ENCODE data around the gene GLIS1. TPM values are rescaled to one million over a fixed set of nuclear protein-coding genes. Genes with fewer than 3 reads are reported as not detected.

Gene GLIS1
- total and polyA plus RNA-seq, 10 of the 15 experiments (the other 5 are each of a cell fraction or from before 2014, with no cell fraction given), result not detected

- in situ Hi-C loops (cut with MboI) (no loop called here), intact Hi-C loops (cut with micrococcal nuclease; ENCODE audit: unreplicated experiment) (no loop called here)
- Histone ChIP-seq H3K4me2 (ENCODE audit: control insufficient read depth, insufficient read depth) (no peak overlapping the region), H3K9me3 (replicated peaks; ENCODE audit: control insufficient read depth, insufficient read depth, low read length) (no peaks in the 10 kb centered on the region), H4K20me1 (ENCODE audit: control insufficient read depth, insufficient read depth) (no peaks in the 10 kb centered on the region), H3K27ac (ENCODE audit: control insufficient read depth, insufficient read depth) (no peak overlapping the region), H3K4me3 (no peak overlapping the region), H3K36me3 (ENCODE audit: control insufficient read depth in 2 of 2, insufficient read depth in 2 of 2, low read length in 1 of 2) (no peaks in the 10 kb centered on the region), H3K79me2 (ENCODE audit: control insufficient read depth, insufficient read depth, low read length) (no peaks in the 10 kb centered on the region), H2AFZ (ENCODE audit: control insufficient read depth, low read depth, low read length) (no peak overlapping the region), H3K4me1 (ENCODE audit: control insufficient read depth, insufficient read depth, low read length) (no peaks in the 10 kb centered on the region), H3K9ac (ENCODE audit: control insufficient read depth, insufficient read depth, low read length) (no peak overlapping the region), H3K27me3 (replicated peaks in 1 of 2; ENCODE audit: control insufficient read depth in 2 of 2, insufficient read depth in 2 of 2, low read length in 1 of 2) (peaks cover 0 to 1% of the 10 kb centered on the region in 2 experiments; a peak in 2 of 4 replicates)
- CTCF ChIA-PET, result interaction anchor here (0.6 kb wide), 1 partner anchor 58 kb away, joined by 3 read pairs; no protein-coding TSS in a partner anchor
- FAIRE-seq (no peak), DNase-seq (ENCODE audit: low read depth, low spot score) (no peak), ATAC-seq (no peak)
- RAD21 ChIA-PET (ENCODE audit: unreplicated experiment), result no interaction called here
- SMC1A ChIA-PET (ENCODE audit: uncharacterized antibody, unreplicated experiment), result no interaction called here
- 17% methylated on average over 2 of the region's 2 CpGs for WGBS (ENCODE audit: insufficient coverage, insufficient replicate concordance, low lambda C conversion rate, missing lambda C conversion rate)
- POLR2A ChIA-PET, result no interaction called here
- BruUV-seq (replicated peaks), result no TSS peak
- TF ChIP-seq PAX8 (IDR thresholded peaks at IDR 0.05), result no peak
- TF ChIP-seq HCFC1 (IDR thresholded peaks at IDR 0.05; ENCODE audit: low read length), result no peak
- no peak for TF ChIP-seq NR2C2 (IDR thresholded peaks at IDR 0.05; ENCODE audit: borderline replicate concordance, control insufficient read depth, insufficient read length, low read depth)
- TF ChIP-seq IRF3 (IDR thresholded peaks at IDR 0.05), result no peak
Measured at GRCh38 chr1:53541263-53541625, 197.7 kb downstream of the GLIS1 start.

- Histone ChIP-seq H3K9me3 (replicated peaks; ENCODE audit: control insufficient read depth, insufficient read depth, low read length) (no peaks in the 10 kb centered on the region), H3K27me3 (replicated peaks in 1 of 2; ENCODE audit: control insufficient read depth in 2 of 2, insufficient read depth in 2 of 2, low read length in 1 of 2) (no peaks in the 10 kb centered on the region; a peak in 2 of 4 replicates), H3K27ac (ENCODE audit: control insufficient read depth, insufficient read depth) (no peak overlapping the region), H3K4me3 (no peak overlapping the region), H3K4me1 (ENCODE audit: control insufficient read depth, insufficient read depth, low read length) (no peaks in the 10 kb centered on the region), H3K4me2 (ENCODE audit: control insufficient read depth, insufficient read depth) (no peak overlapping the region), H3K36me3 (ENCODE audit: control insufficient read depth in 2 of 2, insufficient read depth in 2 of 2, low read length in 1 of 2) (no peaks in the 10 kb centered on the region), H2AFZ (ENCODE audit: control insufficient read depth, low read depth, low read length) (no peak overlapping the region), H3K79me2 (ENCODE audit: control insufficient read depth, insufficient read depth, low read length) (no peaks in the 10 kb centered on the region), H3K9ac (ENCODE audit: control insufficient read depth, insufficient read depth, low read length) (no peak overlapping the region), H4K20me1 (ENCODE audit: control insufficient read depth, insufficient read depth) (no peaks in the 10 kb centered on the region)
- intact Hi-C loops (cut with micrococcal nuclease; ENCODE audit: unreplicated experiment) (no loop called here), in situ Hi-C loops (cut with MboI) (no loop called here)
- ChIA-PET SMC1A (ENCODE audit: uncharacterized antibody, unreplicated experiment) (no interaction called here), RAD21 (ENCODE audit: unreplicated experiment) (no interaction called here), CTCF (no interaction called here), POLR2A (no interaction called here)
- ATAC-seq (no peak), FAIRE-seq (no peak), DNase-seq (ENCODE audit: low read depth, low spot score) (no peak)
- BruUV-seq (replicated peaks), result no TSS peak
- 31% methylated on average over 14 of the region's 14 CpGs for whole genome bisulfite sequencing (ENCODE audit: insufficient coverage, insufficient replicate concordance, low lambda C conversion rate, missing lambda C conversion rate)
- TF ChIP-seq NR2C2 (IDR thresholded peaks at IDR 0.05; ENCODE audit: borderline replicate concordance, control insufficient read depth, insufficient read length, low read depth) (no peak), BHLHE40 (IDR thresholded peaks at IDR 0.05; ENCODE audit: borderline replicate concordance in 1 of 2, low read depth in 2 of 2, low read length in 1 of 2) (no peak), SKIL (IDR thresholded peaks at IDR 0.05; ENCODE audit: low read depth, poor library complexity, severe bottlenecking) (no peak), ZBTB11 (CRISPR knock-in tag; IDR thresholded peaks at IDR 0.05) (no peak), ETV6 (conservative IDR thresholded peaks at IDR 0.05 in 1 of 2, IDR thresholded peaks at IDR 0.05 in 1 of 2; ENCODE audit: borderline replicate concordance in 1 of 2, low read depth in 1 of 2) (no peak), SMARCA5 (IDR thresholded peaks at IDR 0.05) (no peak)
Measured at GRCh38 chr1:53540604-53541262, 198.2 kb downstream of the GLIS1 start.

Measured in GM12878 (cell line).